Kidney epithelial cell (primary cell): ENCODE data around the gene GLIPR1. TPM values are rescaled to one million over a fixed set of nuclear protein-coding genes. Genes with fewer than 3 reads are reported as not detected.
"Not testable (repeated sequence)": the region's sequence is repeated elsewhere in the genome, so short reads cannot be mapped to it uniquely, and the experiment has no call there.

Experiments
- DNase-seq: peaks from one replicate; pipeline ENCODE4 v3.0.0-alpha.2; 2010; ENCODE audit warnings: low read depth
- H3K27me3 ChIP-seq: 2 replicates; pipeline ENCODE4 v1.6.0; 2011; ENCODE audit warnings: low read length; ENCODE audit not compliant: control insufficient read depth, insufficient read depth
- H3K36me3 ChIP-seq: 2 replicates; pipeline ENCODE4 v1.5.1; 2011; ENCODE audit warnings: low read length; ENCODE audit not compliant: control insufficient read depth, insufficient read depth
- H3K4me3 ChIP-seq: 2 replicates; pipeline ENCODE4 v1.5.1; 2011; ENCODE audit warnings: low read depth, mild to moderate bottlenecking, control low read depth, low read length
- CTCF ChIP-seq: IDR thresholded peaks from 2 replicates; pipeline ENCODE4 v1.5.1; 2011; ENCODE audit warnings: mild to moderate bottlenecking, moderate library complexity, low read length, control low read depth, inconsistent platforms; ENCODE audit not compliant: insufficient read depth, poor library complexity, severe bottlenecking
- total RNA-seq: library from RNA; depleted of rRNA; stranded (reverse); fragments of >200 nt; gene quantifications from 2 replicates; pipeline ENCODE4 v1.2.3, GENCODE V29; 2015

The GLIPR1 gene
- total RNA-seq, 1 donor from 2014 or later = 28.4 TPM

DNA sequence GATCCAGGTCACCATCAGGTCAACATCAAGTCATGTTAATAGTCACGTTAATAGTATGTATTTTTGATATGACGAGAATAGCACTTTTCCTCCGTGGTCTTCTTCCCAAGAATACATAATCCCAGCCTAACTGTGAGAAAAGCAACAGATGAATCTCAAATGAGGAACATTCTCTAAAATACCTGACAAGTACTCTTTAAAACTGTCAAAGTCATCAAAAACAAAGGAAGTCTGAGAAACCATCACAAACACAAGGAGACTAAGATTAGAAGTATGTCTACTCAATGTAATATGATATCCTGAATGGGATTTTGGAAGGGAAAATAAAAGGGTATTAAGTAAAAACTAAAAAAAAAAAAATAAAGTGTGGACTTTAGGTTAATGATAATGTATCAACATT is 36.8 kb upstream of the GLIPR1 start:
- Histone ChIP-seq H3K4me3 (no peak overlapping the region), H3K27me3 (no peaks in the 10 kb centered on the region), H3K36me3 (no peaks in the 10 kb centered on the region)
- no peak for TF ChIP-seq CTCF
- no peak for DNase-seq

GRCh38 chr12:75444429-75445136 is 36.0 kb upstream of the GLIPR1 start:
- TF ChIP-seq CTCF = no peak
- H3K4me3 ChIP-seq = no peak overlapping the region
- no peaks in the 10 kb centered on the region for H3K36me3 ChIP-seq
- DNase-seq = no peak
- no peaks in the 10 kb centered on the region for H3K27me3 ChIP-seq

- H3K27me3 ChIP-seq, H3K36me3 ChIP-seq, DNase-seq, H3K4me3 ChIP-seq: not testable (repeated sequence)
Measured at GRCh38 chr12:75445137-75445507, 35.4 kb upstream of the GLIPR1 start.

DNA sequence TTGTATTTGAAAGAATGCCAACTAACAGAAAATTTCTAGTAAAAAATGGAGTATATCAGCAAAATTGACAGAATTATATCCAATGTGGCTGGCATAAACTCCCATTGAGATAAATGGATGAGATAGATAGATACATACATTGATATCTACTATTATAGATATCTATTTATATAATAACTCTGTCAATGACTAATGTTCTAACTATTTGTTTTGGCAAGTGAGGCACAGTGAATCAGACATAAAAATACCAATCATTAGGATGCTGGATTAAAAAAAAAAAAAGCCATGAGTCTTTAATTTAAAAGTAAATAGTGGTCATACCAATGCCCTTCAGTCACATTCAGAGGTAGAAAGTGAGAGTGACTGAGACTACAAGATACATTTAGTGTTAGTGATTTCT is 33.7 kb upstream of the GLIPR1 start:
- TF ChIP-seq CTCF = no peak
- Histone ChIP-seq H3K36me3 (no peaks in the 10 kb centered on the region), H3K4me3 (no peak overlapping the region), H3K27me3 (no peaks in the 10 kb centered on the region)
- DNase-seq = no peak

DNA sequence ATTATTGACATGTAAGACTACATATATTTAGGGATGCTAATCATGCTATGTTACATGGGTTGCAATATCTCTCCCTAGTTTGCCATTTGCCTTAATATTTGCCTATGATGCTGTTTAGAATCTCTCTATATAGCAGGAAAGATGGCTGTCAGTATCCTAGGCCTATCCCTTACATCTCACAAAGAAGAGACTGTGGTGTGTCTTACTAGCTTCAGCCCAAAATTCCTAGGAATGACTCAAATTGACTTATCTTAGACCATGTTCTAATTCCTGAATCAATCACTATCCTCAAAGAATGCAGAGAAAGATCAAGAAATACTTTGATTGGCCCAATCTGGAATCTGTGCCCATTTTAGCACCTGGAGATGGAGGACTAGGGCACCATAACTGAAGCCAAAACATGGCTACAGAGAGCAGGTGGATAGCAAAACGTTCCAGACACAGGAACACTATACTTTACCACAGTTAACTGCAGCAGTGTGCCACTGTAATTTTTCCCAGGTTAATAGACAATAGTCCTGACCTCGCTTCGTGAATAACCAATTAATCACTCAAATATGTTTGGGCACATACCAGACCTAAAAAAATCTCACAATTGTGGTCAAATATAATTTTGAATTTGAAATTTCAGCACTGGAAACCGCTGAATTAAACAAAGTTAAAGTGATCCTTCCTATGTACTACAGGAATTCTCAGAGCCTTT is 32.7 kb upstream of the GLIPR1 start:
- no peaks in the 10 kb centered on the region for H3K36me3 ChIP-seq
- DNase-seq = no peak
- H3K27me3 ChIP-seq = no peaks in the 10 kb centered on the region
- no peak for TF ChIP-seq CTCF
- no peak overlapping the region for H3K4me3 ChIP-seq

- DNase-seq = no peak
- Histone ChIP-seq H3K4me3 (no peak overlapping the region), H3K27me3 (no peaks in the 10 kb centered on the region), H3K36me3 (no peaks in the 10 kb centered on the region)
- TF ChIP-seq CTCF = no peak
Measured at GRCh38 chr12:75452675-75453330, 27.8 kb upstream of the GLIPR1 start.
